ENCODE results near the gene TSNAX. TPM values are rescaled to one million over a fixed set of nuclear protein-coding genes. Genes with fewer than 3 reads are reported as not detected.

TSNAX gene
- total and polyA plus RNA-seq, 8 donors: 10.2 to 63.4 (median 23.1) TPM

- no peak overlapping the region for H3K4me3 ChIP-seq
- no peaks in the 10 kb centered on the region for H3K4me1 ChIP-seq
- no peaks in the 10 kb centered on the region for H3K9me3 ChIP-seq
- TF ChIP-seq CTCF (IDR thresholded peaks at IDR 0.05): no peak
- TF ChIP-seq POLR2AphosphoS5 (IDR thresholded peaks at IDR 0.05): no peak
- TF ChIP-seq POLR2A (IDR thresholded peaks at IDR 0.05): no peak
- no peak for TF ChIP-seq EP300 (IDR thresholded peaks at IDR 0.05)
- no peaks in the 10 kb centered on the region for H3K36me3 ChIP-seq
- no peak for DNase-seq
- H3K27ac ChIP-seq: no peak overlapping the region
- intact Hi-C loops (cut with DNase I; ENCODE audit: low total_unique reads): no loop called here
- 75 to 80% (median 78%) methylated on average over 2 of the region's 2 CpGs for WGBS, 5 donors
- no peaks in the 10 kb centered on the region for H3K27me3 ChIP-seq
Measured at GRCh38 chr1:231481289-231481688, 47.2 kb upstream of the TSNAX start.

GRCh38 chr1:231485029-231485784 is 43.3 kb upstream of the TSNAX start:
- WGBS, 5 donors: 61 to 71% (median 65%) methylated on average over 6 of the region's 6 CpGs
- intact Hi-C loops (cut with DNase I; ENCODE audit: low total_unique reads): no loop called here
- H3K36me3 ChIP-seq: no peaks in the 10 kb centered on the region
- H3K27ac ChIP-seq: no peak overlapping the region
- no peak overlapping the region for H3K4me3 ChIP-seq
- H3K9me3 ChIP-seq: no peaks in the 10 kb centered on the region
- no peaks in the 10 kb centered on the region for H3K4me1 ChIP-seq
- no peak for DNase-seq
- TF ChIP-seq POLR2A (IDR thresholded peaks at IDR 0.05) (no peak), EP300 (IDR thresholded peaks at IDR 0.05) (no peak), CTCF (IDR thresholded peaks at IDR 0.05) (no peak), POLR2AphosphoS5 (IDR thresholded peaks at IDR 0.05) (no peak)
- H3K27me3 ChIP-seq: no peaks in the 10 kb centered on the region

- no peaks in the 10 kb centered on the region for H3K4me1 ChIP-seq
- no peaks in the 10 kb centered on the region for H3K9me3 ChIP-seq
- intact Hi-C loops (cut with DNase I; ENCODE audit: low total_unique reads): no loop called here
- peak in 1 of 2 donors; percentile 14 for DNase-seq
- H3K4me3 ChIP-seq: no peak overlapping the region
- no peaks in the 10 kb centered on the region for H3K36me3 ChIP-seq
- TF ChIP-seq POLR2AphosphoS5 (IDR thresholded peaks at IDR 0.05): no peak
- no peak for TF ChIP-seq CTCF (IDR thresholded peaks at IDR 0.05)
- no peak for TF ChIP-seq EP300 (IDR thresholded peaks at IDR 0.05)
- TF ChIP-seq POLR2A (IDR thresholded peaks at IDR 0.05): no peak
- H3K27me3 ChIP-seq: no peaks in the 10 kb centered on the region
- H3K27ac ChIP-seq: no peak overlapping the region
- WGBS, 5 donors: 47 to 84% (median 70%) methylated on average over 1 of the region's 1 CpG
Measured at GRCh38 chr1:231487019-231487418, 41.5 kb upstream of the TSNAX start.

GRCh38 chr1:231487910-231488309 is 40.6 kb upstream of the TSNAX start:
- Histone ChIP-seq H3K27me3 (no peaks in the 10 kb centered on the region), H3K27ac (no peak overlapping the region), H3K4me3 (no peak overlapping the region), H3K4me1 (no peaks in the 10 kb centered on the region), H3K36me3 (no peaks in the 10 kb centered on the region), H3K9me3 (no peaks in the 10 kb centered on the region)
- intact Hi-C loops (cut with DNase I; ENCODE audit: low total_unique reads): no loop called here
- TF ChIP-seq EP300 (IDR thresholded peaks at IDR 0.05) (no peak), POLR2A (IDR thresholded peaks at IDR 0.05) (no peak), POLR2AphosphoS5 (IDR thresholded peaks at IDR 0.05) (no peak), CTCF (IDR thresholded peaks at IDR 0.05) (no peak)
- 89 to 91% (median 89%) methylated on average over 3 of the region's 3 CpGs for WGBS, 5 donors
- no peak for DNase-seq
